GM23338 (cell line): Measurements from ENCODE around the gene TMIE. TPM values are rescaled to one million over a fixed set of nuclear protein-coding genes. Genes with fewer than 3 reads are reported as not detected.

Experiments
- ATAC-seq: fragments of 200-7000 bp; cut with Tn5 transposase; 3 replicates; pipeline ENCODE4 v1.9.1; 2020
- DNase-seq: peaks from one replicate; pipeline ENCODE4 v3.0.0-alpha.2; 2015; ENCODE audit warnings: low spot score
- H2AFZ ChIP-seq: fragments of 200-600 bp; sonication (generic); 2 replicates; pipeline ENCODE4 v1.8.0; 2016; ENCODE audit warnings: antibody characterized with exemption, mild to moderate bottlenecking, moderate library complexity
- H3F3A ChIP-seq: fragments of 200-600 bp; sonication (generic); replicated peaks from 2 replicates; pipeline ENCODE4 v1.8.0; 2017; ENCODE audit warnings: antibody characterized with exemption, mixed run types, low read depth
- H3K27ac ChIP-seq: fragments of 200-600 bp; sonication (generic); 2 replicates; pipeline ENCODE4 v1.6.1; 2016; ENCODE audit warnings: low read depth
- H3K27me3 ChIP-seq: fragments of 200-600 bp; sonication (generic); 2 replicates; pipeline ENCODE4 v1.8.0; 2016; ENCODE audit warnings: mild to moderate bottlenecking, mixed run types, moderate library complexity; ENCODE audit not compliant: insufficient read depth
- H3K36me3 ChIP-seq: fragments of 200-600 bp; sonication (generic); 2 replicates; pipeline ENCODE4 v1.8.0; 2016; ENCODE audit warnings: mild to moderate bottlenecking; ENCODE audit not compliant: insufficient read depth
- H3K4me1 ChIP-seq: fragments of 200-600 bp; sonication (generic); 2 replicates; pipeline ENCODE4 v1.8.0; 2016; ENCODE audit warnings: mild to moderate bottlenecking, moderate library complexity; ENCODE audit not compliant: insufficient read depth
- H3K4me2 ChIP-seq: fragments of 200-600 bp; sonication (generic); 2 replicates; pipeline ENCODE4 v1.7.1; 2017; ENCODE audit warnings: mixed run types
- H3K4me3 ChIP-seq: fragments of 200-600 bp; sonication (generic); 2 replicates; pipeline ENCODE4 v1.6.1; 2016; ENCODE audit warnings: mixed run types
- H3K79me2 ChIP-seq: fragments of 200-600 bp; sonication (generic); replicated peaks from 2 replicates; pipeline ENCODE4 v1.8.0; 2017; ENCODE audit warnings: mild to moderate bottlenecking; ENCODE audit not compliant: insufficient read depth
- H3K9me2 ChIP-seq: fragments of 200-600 bp; sonication (generic); 2 replicates; pipeline ENCODE4 v1.8.0; 2017; ENCODE audit not compliant: insufficient read depth
- H4K20me1 ChIP-seq: fragments of 200-600 bp; sonication (generic); replicated peaks from 2 replicates; pipeline ENCODE4 v1.8.0; 2017; ENCODE audit warnings: mild to moderate bottlenecking; ENCODE audit not compliant: insufficient read depth
- H3K27ac Mint-ChIP-seq: 2 replicates; pipeline ENCODE4 v1.8.0; 2020; ENCODE audit warnings: inconsistent platforms, mild to moderate bottlenecking, moderate library complexity, mixed read lengths
- H3K27me3 Mint-ChIP-seq: 3 replicates; pipeline ENCODE4 v1.8.0; 2022; ENCODE audit warnings: low read depth, mild to moderate bottlenecking, moderate library complexity, mixed read lengths, inconsistent platforms; ENCODE audit not compliant: insufficient read depth, poor library complexity
- H3K36me3 Mint-ChIP-seq: 3 replicates; pipeline ENCODE4 v1.8.0; 2021; ENCODE audit warnings: low read depth, mild to moderate bottlenecking, inconsistent platforms, moderate library complexity, mixed read lengths
- H3K4me1 Mint-ChIP-seq: 3 replicates; pipeline ENCODE4 v1.8.0; 2020; ENCODE audit warnings: mild to moderate bottlenecking, inconsistent platforms, mixed read lengths
- H3K4me3 Mint-ChIP-seq: 3 replicates; pipeline ENCODE4 v1.8.0; 2021; ENCODE audit warnings: moderate library complexity, mild to moderate bottlenecking, inconsistent platforms, mixed read lengths
- H3K9me3 Mint-ChIP-seq: 3 replicates; pipeline ENCODE4 v1.8.0; 2020; ENCODE audit warnings: moderate library complexity, mild to moderate bottlenecking, inconsistent platforms, mixed read lengths
- ETS1 ChIP-seq: IDR thresholded peaks from 2 replicates; pipeline ENCODE4 v1.6.1; 2016; ENCODE audit warnings: antibody characterized with exemption
- EZH2phosphoT487 ChIP-seq: fragments of 200-600 bp; sonication (generic); IDR thresholded peaks from one replicate; pipeline ENCODE4 v1.8.1; 2018; ENCODE audit warnings: antibody characterized with exemption; ENCODE audit not compliant: unreplicated experiment
- JUNB ChIP-seq: IDR thresholded peaks from one replicate; pipeline ENCODE4 v1.6.1; 2016; ENCODE audit warnings: antibody characterized with exemption; ENCODE audit not compliant: unreplicated experiment
- NANOG ChIP-seq: IDR thresholded peaks from 2 replicates; pipeline ENCODE4 v1.6.1; 2016; ENCODE audit warnings: antibody characterized with exemption, borderline replicate concordance
- REST ChIP-seq: IDR thresholded peaks from one replicate; pipeline ENCODE4 v1.6.1; 2018; ENCODE audit warnings: antibody characterized with exemption; ENCODE audit not compliant: unreplicated experiment
- polyA plus RNA-seq: library from polyadenylated mRNA; unstranded; fragments of >200 nt; fragmentation: Nextera tagmentation; extraction: Ambion mirVana; gene quantifications from 2 replicates; pipeline ENCODE4 v1.2.1, GENCODE V29; 2016
- total RNA-seq: library from RNA; depleted of rRNA; stranded (reverse); fragments of >200 nt; shearing (Covaris generic); gene quantifications from 2 replicates; pipeline ENCODE4 v1.2.3, GENCODE V29; 2014
- TF ChIP-seq, protein P1 (sequence below): fragments of 250-450 bp; sonication (Bioruptor Pico); IDR thresholded peaks from 2 replicates; pipeline ENCODE4 v1.5.0; 2020; ENCODE audit warnings: mild to moderate bottlenecking, moderate library complexity

The TMIE gene
- total and polyA plus RNA-seq, 2 experiments from 2014 or later = 0.84 to 1.2 TPM

DNA sequence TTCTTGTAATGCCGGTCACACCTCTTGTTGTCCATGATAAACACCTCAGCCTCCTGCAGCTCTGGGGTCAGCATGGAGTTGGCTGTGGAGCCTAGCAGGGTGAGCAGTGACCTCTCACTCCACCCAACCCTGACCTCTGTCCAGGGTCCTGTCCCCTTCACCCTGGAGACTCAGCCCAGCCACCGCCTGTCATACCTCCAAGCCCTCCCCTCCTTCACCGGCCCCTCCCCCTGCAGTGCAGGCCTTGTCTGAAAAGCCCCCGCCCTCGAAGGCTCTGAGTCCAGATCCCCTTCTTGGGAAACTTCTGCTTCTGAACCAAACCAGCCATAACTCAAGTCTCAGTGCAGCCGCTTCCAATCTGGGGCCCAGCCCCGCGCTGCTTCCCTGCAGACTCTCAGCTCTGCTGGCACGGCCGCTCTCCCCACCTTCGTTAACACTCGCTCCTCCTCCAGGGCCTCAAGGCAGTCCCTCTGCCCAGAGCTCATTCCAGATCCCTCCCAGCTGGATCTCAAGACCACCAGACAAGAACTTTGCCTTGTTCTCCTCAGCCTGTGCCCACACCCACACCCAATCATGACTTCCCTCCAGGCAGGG, 41.9 kb downstream of the TMIE start:
- Histone ChIP-seq H3K4me1 (no peaks in the 10 kb centered on the region), H2AFZ (no peak overlapping the region), H3K4me2 (no peak overlapping the region), H3F3A (no peaks in the 10 kb centered on the region), H3K27ac (no peak overlapping the region), H3K9me2 (no peaks in the 10 kb centered on the region), H3K79me2 (no peaks in the 10 kb centered on the region), H4K20me1 (no peaks in the 10 kb centered on the region), H3K27me3 (no peaks in the 10 kb centered on the region), H3K4me3 (no peak overlapping the region), H3K36me3 (no peaks in the 10 kb centered on the region)
- no peak for DNase-seq
- Mint-ChIP-seq H3K4me1 (peaks cover 4% of the 10 kb centered on the region), H3K27ac (no peak overlapping the region), H3K4me3 (no peak overlapping the region), H3K36me3 (no peaks in the 10 kb centered on the region), H3K9me3 (peaks cover 3% of the 10 kb centered on the region; the same call in 1 of the 3 replicates), H3K27me3 (peaks cover 5% of the 10 kb centered on the region)
- peak; percentile 86 for ATAC-seq
- TF ChIP-seq REST = peak; percentile 70
- TF ChIP-seq JUNB = no peak
- TF ChIP-seq ETS1 = no peak

- no peak overlapping the region for H3K4me3 ChIP-seq
- no peaks in the 10 kb centered on the region for H3F3A ChIP-seq
- no peaks in the 10 kb centered on the region for H3K36me3 ChIP-seq
- H2AFZ ChIP-seq = no peak overlapping the region
- Mint-ChIP-seq H3K9me3 (no peaks in the 10 kb centered on the region), H3K4me3 (no peak overlapping the region), H3K4me1 (peaks cover 8% of the 10 kb centered on the region), H3K27ac (no peak overlapping the region), H3K27me3 (peaks cover 8% of the 10 kb centered on the region), H3K36me3 (no peaks in the 10 kb centered on the region)
- no peaks in the 10 kb centered on the region for H3K27me3 ChIP-seq
- no peaks in the 10 kb centered on the region; the same call in 1 of the 2 replicates for H3K4me1 ChIP-seq
- DNase-seq (no peak), ATAC-seq (no peak)
- no peaks in the 10 kb centered on the region for H4K20me1 ChIP-seq
- no peaks in the 10 kb centered on the region for H3K9me2 ChIP-seq
- no peak overlapping the region for H3K4me2 ChIP-seq
- H3K79me2 ChIP-seq = no peaks in the 10 kb centered on the region
- H3K27ac ChIP-seq = no peak overlapping the region
- TF ChIP-seq, protein P1, sequence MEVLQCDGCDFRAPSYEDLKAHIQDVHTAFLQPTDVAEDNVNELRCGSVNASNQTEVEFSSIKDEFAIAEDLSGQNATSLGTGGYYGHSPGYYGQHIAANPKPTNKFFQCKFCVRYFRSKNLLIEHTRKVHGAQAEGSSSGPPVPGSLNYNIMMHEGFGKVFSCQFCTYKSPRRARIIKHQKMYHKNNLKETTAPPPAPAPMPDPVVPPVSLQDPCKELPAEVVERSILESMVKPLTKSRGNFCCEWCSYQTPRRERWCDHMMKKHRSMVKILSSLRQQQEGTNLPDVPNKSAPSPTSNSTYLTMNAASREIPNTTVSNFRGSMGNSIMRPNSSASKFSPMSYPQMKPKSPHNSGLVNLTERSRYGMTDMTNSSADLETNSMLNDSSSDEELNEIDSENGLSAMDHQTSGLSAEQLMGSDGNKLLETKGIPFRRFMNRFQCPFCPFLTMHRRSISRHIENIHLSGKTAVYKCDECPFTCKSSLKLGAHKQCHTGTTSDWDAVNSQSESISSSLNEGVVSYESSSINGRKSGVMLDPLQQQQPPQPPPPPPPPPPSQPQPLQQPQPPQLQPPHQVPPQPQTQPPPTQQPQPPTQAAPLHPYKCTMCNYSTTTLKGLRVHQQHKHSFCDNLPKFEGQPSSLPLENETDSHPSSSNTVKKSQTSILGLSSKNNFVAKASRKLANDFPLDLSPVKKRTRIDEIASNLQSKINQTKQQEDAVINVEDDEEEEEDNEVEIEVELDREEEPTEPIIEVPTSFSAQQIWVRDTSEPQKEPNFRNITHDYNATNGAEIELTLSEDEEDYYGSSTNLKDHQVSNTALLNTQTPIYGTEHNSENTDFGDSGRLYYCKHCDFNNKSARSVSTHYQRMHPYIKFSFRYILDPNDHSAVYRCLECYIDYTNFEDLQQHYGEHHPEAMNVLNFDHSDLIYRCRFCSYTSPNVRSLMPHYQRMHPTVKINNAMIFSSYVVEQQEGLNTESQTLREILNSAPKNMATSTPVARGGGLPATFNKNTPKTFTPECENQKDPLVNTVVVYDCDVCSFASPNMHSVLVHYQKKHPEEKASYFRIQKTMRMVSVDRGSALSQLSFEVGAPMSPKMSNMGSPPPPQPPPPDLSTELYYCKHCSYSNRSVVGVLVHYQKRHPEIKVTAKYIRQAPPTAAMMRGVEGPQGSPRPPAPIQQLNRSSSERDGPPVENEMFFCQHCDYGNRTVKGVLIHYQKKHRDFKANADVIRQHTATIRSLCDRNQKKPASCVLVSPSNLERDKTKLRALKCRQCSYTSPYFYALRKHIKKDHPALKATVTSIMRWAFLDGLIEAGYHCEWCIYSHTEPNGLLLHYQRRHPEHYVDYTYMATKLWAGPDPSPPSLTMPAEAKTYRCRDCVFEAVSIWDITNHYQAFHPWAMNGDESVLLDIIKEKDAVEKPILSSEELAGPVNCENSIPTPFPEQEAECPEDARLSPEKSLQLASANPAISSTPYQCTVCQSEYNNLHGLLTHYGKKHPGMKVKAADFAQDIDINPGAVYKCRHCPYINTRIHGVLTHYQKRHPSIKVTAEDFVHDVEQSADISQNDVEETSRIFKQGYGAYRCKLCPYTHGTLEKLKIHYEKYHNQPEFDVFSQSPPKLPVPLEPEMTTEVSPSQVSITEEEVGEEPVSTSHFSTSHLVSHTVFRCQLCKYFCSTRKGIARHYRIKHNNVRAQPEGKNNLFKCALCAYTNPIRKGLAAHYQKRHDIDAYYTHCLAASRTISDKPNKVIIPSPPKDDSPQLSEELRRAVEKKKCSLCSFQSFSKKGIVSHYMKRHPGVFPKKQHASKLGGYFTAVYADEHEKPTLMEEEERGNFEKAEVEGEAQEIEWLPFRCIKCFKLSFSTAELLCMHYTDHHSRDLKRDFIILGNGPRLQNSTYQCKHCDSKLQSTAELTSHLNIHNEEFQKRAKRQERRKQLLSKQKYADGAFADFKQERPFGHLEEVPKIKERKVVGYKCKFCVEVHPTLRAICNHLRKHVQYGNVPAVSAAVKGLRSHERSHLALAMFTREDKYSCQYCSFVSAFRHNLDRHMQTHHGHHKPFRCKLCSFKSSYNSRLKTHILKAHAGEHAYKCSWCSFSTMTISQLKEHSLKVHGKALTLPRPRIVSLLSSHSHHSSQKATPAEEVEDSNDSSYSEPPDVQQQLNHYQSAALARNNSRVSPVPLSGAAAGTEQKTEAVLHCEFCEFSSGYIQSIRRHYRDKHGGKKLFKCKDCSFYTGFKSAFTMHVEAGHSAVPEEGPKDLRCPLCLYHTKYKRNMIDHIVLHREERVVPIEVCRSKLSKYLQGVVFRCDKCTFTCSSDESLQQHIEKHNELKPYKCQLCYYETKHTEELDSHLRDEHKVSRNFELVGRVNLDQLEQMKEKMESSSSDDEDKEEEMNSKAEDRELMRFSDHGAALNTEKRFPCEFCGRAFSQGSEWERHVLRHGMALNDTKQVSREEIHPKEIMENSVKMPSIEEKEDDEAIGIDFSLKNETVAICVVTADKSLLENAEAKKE (CRISPR knock-in tag) = no peak
- TF ChIP-seq NANOG (no peak), ETS1 (no peak), EZH2phosphoT487 (no peak)
Observed at GRCh38 chr3:46746711-46747110, 45.5 kb downstream of the TMIE start.
